ENCODE measurements around the gene RASL12.
"Not testable (repeated sequence)": the region's sequence is repeated elsewhere in the genome, so short reads cannot be mapped to it uniquely, and the experiment has no call there.

The RASL12 gene

GRCh38 chr15:65044724-65045481 lies 22.9 kb downstream of the RASL12 start, which contains the start of gene SLC51B:
Gene SLC51B, plus strand, starts transcription at chr15:65045387. Its CDS starts 4,618 bp downstream, at chr15:65050005.
- no peak within 1 kb of the TSS for H3K4me3 ChIP-seq (replicated peaks; ENCODE audit: insufficient read depth, low read length)
- H3K27ac ChIP-seq (replicated peaks) = no peak within 1 kb of the TSS
- DNase-seq (ENCODE audit: low read depth in 1 of 2, low spot score in 1 of 2) = no peak
- TF ChIP-seq, protein P1, sequence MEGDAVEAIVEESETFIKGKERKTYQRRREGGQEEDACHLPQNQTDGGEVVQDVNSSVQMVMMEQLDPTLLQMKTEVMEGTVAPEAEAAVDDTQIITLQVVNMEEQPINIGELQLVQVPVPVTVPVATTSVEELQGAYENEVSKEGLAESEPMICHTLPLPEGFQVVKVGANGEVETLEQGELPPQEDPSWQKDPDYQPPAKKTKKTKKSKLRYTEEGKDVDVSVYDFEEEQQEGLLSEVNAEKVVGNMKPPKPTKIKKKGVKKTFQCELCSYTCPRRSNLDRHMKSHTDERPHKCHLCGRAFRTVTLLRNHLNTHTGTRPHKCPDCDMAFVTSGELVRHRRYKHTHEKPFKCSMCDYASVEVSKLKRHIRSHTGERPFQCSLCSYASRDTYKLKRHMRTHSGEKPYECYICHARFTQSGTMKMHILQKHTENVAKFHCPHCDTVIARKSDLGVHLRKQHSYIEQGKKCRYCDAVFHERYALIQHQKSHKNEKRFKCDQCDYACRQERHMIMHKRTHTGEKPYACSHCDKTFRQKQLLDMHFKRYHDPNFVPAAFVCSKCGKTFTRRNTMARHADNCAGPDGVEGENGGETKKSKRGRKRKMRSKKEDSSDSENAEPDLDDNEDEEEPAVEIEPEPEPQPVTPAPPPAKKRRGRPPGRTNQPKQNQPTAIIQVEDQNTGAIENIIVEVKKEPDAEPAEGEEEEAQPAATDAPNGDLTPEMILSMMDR (IDR thresholded peaks at IDR 0.05; ENCODE audit: insufficient read depth, low read length) = no peak
- TF ChIP-seq POLR2AphosphoS5 (IDR thresholded peaks at IDR 0.05; ENCODE audit: low read depth) (no peak), SPI1 (IDR thresholded peaks at IDR 0.05; ENCODE audit: borderline replicate concordance, low read depth) (no peak), REST (IDR thresholded peaks at IDR 0.05; ENCODE audit: insufficient replicate concordance, low read depth) (no peak), GABPA (IDR thresholded peaks at IDR 0.05; ENCODE audit: low read depth) (no peak)
- H3K27me3 ChIP-seq (ENCODE audit: insufficient read depth, poor library complexity, severe bottlenecking) = no peaks in the 10 kb centered on the region

DNA sequence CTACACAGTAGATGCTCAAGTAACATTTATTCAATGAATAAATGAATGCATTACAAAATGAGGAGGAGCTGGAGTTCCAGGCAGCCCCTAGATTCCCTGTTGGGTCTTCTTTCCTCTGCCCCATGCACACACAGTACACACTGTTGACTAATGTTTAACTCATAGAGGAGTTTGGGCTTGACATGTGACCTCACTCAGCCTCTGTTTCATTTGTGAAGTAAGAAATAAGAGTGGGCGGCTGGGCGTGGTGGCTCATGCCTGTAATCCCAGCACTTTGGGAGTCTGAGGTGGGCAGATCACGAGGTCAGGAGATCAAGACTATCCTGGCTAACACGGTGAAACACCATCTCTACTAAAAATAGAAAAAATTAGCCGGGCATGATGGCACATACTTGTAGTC lies 23.6 kb downstream of the RASL12 start:
- DNase-seq (ENCODE audit: low read depth in 1 of 2, low spot score in 1 of 2); H3K27me3 ChIP-seq (ENCODE audit: insufficient read depth, poor library complexity, severe bottlenecking); H3K27ac ChIP-seq (replicated peaks); H3K4me3 ChIP-seq (replicated peaks; ENCODE audit: insufficient read depth, low read length): not testable (repeated sequence)

DNA sequence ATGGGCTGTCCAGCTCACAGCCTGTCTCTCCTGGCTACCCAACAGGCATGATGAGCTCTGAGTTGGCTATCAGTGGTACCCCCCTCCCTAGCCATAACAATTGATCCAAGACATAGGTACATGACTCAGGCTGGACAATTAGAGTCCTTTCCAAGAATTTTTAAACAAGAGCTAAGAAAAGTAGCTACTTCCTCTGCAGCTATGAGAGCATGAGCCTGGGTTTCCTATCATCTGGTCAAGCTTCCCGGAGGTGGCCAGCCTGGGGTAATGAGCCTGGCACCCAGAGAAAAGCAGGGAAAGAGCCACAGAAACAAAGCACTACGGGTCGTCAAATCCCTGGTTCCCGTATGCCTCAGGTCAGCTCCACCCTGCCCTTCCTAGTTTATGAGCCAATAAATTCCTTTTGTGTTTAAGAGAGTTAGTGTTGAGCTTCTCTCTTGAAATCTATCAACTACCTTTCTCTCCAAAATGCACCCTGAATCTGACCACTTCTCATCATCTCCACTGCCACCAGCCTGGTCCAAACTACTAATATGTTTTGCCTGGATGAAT lies 24.9 kb downstream of the RASL12 start:
- Histone ChIP-seq H3K27me3 (ENCODE audit: insufficient read depth, poor library complexity, severe bottlenecking) (no peaks in the 10 kb centered on the region), H3K27ac (replicated peaks) (no peak overlapping the region), H3K4me3 (replicated peaks; ENCODE audit: insufficient read depth, low read length) (no peak overlapping the region)
- TF ChIP-seq POLR2AphosphoS5 (IDR thresholded peaks at IDR 0.05; ENCODE audit: low read depth) = no peak
- no peak for TF ChIP-seq REST (IDR thresholded peaks at IDR 0.05; ENCODE audit: insufficient replicate concordance, low read depth)
- no peak for TF ChIP-seq GABPA (IDR thresholded peaks at IDR 0.05; ENCODE audit: low read depth)
- TF ChIP-seq SPI1 (IDR thresholded peaks at IDR 0.05; ENCODE audit: borderline replicate concordance, low read depth) = no peak
- TF ChIP-seq, protein P1 (IDR thresholded peaks at IDR 0.05; ENCODE audit: insufficient read depth, low read length) = no peak
- no peak for DNase-seq (ENCODE audit: low read depth in 1 of 2, low spot score in 1 of 2)

DNA sequence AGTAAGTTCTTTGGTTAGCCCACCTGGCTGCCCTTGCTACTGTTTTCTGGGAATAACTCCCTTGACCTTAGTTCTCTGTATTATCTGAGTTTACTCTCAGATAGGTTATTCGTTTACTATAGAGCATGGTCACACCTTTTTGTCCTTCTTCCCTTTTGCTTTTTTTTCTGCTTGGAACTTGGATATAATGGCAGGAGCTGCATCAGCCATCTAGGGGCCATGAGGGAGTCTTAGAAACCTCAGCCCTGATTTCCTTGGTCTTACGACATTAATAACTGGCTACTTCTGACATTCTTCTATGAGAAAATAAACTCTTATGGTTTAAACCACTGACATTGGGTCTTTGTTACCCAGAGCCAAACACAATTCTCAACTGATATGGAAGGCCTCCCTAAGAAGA lies 26.0 kb downstream of the RASL12 start:
- TF ChIP-seq POLR2AphosphoS5 (IDR thresholded peaks at IDR 0.05; ENCODE audit: low read depth) (no peak), GABPA (IDR thresholded peaks at IDR 0.05; ENCODE audit: low read depth) (no peak), REST (IDR thresholded peaks at IDR 0.05; ENCODE audit: insufficient replicate concordance, low read depth) (no peak), SPI1 (IDR thresholded peaks at IDR 0.05; ENCODE audit: borderline replicate concordance, low read depth) (no peak)
- TF ChIP-seq, protein P1 (IDR thresholded peaks at IDR 0.05; ENCODE audit: insufficient read depth, low read length) = no peak
- Histone ChIP-seq H3K27me3 (ENCODE audit: insufficient read depth, poor library complexity, severe bottlenecking) (no peaks in the 10 kb centered on the region), H3K27ac (replicated peaks) (no peak overlapping the region), H3K4me3 (replicated peaks; ENCODE audit: insufficient read depth, low read length) (no peak overlapping the region)
- no peak for DNase-seq (ENCODE audit: low read depth in 1 of 2, low spot score in 1 of 2)
